ENCODE measurements around the gene ORAI1.

ORAI1 gene

GRCh38 chr12:121579190-121579791 lies 47.0 kb upstream of the ORAI1 start:
- H3K9ac ChIP-seq: peak overlapping the region; percentile 5
- H3K9me3 ChIP-seq (ENCODE audit: control insufficient read depth, low read length): no peaks in the 10 kb centered on the region
- no peaks in the 10 kb centered on the region for H3K27me3 ChIP-seq (ENCODE audit: control insufficient read depth, insufficient read depth, low read length)
- peak overlapping the region; percentile 95 for H3K4me2 ChIP-seq (ENCODE audit: low read length)
- TF ChIP-seq CTCF (IDR thresholded peaks at IDR 0.05): no peak
- peak overlapping the region; percentile 76 for H3K4me3 ChIP-seq (ENCODE audit: low read depth, low read length)
- peak overlapping the region; percentile 56 for H2AFZ ChIP-seq
- H3K36me3 ChIP-seq (ENCODE audit: control insufficient read depth, insufficient read depth, low read length): no peaks in the 10 kb centered on the region
- H3K79me2 ChIP-seq: no peaks in the 10 kb centered on the region
- H3K27ac ChIP-seq: peak overlapping the region; percentile 86
- peaks cover 23% of the 10 kb centered on the region for H3K4me1 ChIP-seq

GRCh38 chr12:121579981-121580868 lies 46.1 kb upstream of the ORAI1 start:
- Histone ChIP-seq H3K36me3 (ENCODE audit: control insufficient read depth, insufficient read depth, low read length) (no peaks in the 10 kb centered on the region), H3K79me2 (no peaks in the 10 kb centered on the region), H3K4me1 (peaks cover 23% of the 10 kb centered on the region), H3K4me2 (ENCODE audit: low read length) (peak overlapping the region; percentile 95), H2AFZ (peak overlapping the region; percentile 56), H3K9me3 (ENCODE audit: control insufficient read depth, low read length) (no peaks in the 10 kb centered on the region), H3K27me3 (ENCODE audit: control insufficient read depth, insufficient read depth, low read length) (no peaks in the 10 kb centered on the region), H3K4me3 (ENCODE audit: low read depth, low read length) (peak overlapping the region; percentile 76), H3K27ac (peak overlapping the region; percentile 86), H3K9ac (peak overlapping the region; percentile 40)
- TF ChIP-seq CTCF (IDR thresholded peaks at IDR 0.05): no peak

- Histone ChIP-seq H3K27me3 (ENCODE audit: control insufficient read depth, insufficient read depth, low read length) (no peaks in the 10 kb centered on the region), H3K4me2 (ENCODE audit: low read length) (peak within 1 kb of the TSS; percentile 95), H3K27ac (peak within 1 kb of the TSS; percentile 86), H3K4me3 (ENCODE audit: low read depth, low read length) (peak within 1 kb of the TSS; percentile 76), H3K9ac (peak within 1 kb of the TSS; percentile 40), H3K9me3 (ENCODE audit: control insufficient read depth, low read length) (no peaks in the 10 kb centered on the region), H2AFZ (peak within 1 kb of the TSS; percentile 56), H3K4me1 (peaks cover 23% of the 10 kb centered on the region), H3K79me2 (no peaks in the 10 kb centered on the region), H3K36me3 (ENCODE audit: control insufficient read depth, insufficient read depth, low read length) (no peaks in the 10 kb centered on the region)
- TF ChIP-seq CTCF (IDR thresholded peaks at IDR 0.05): no peak
These were observed 45.2 kb upstream of the ORAI1 start, which contains the start of gene KDM2B for GRCh38 chr12:121580959-121581685. TSS of gene KDM2B (minus strand) at chr12:121581023. CDS start at chr12:121580911, 112 bp downstream.

GRCh38 chr12:121581686-121582429 lies 44.5 kb upstream of the ORAI1 start:
- no peak overlapping the region for H3K9ac ChIP-seq
- H3K27me3 ChIP-seq (ENCODE audit: control insufficient read depth, insufficient read depth, low read length): no peaks in the 10 kb centered on the region
- peak overlapping the region; percentile 95 for H3K4me2 ChIP-seq (ENCODE audit: low read length)
- H3K27ac ChIP-seq: peak overlapping the region; percentile 86
- no peaks in the 10 kb centered on the region for H3K79me2 ChIP-seq
- peak overlapping the region; percentile 55 for H3K4me3 ChIP-seq (ENCODE audit: low read depth, low read length)
- no peaks in the 10 kb centered on the region for H3K36me3 ChIP-seq (ENCODE audit: control insufficient read depth, insufficient read depth, low read length)
- H2AFZ ChIP-seq: peak overlapping the region; percentile 56
- peaks cover 20% of the 10 kb centered on the region for H3K4me1 ChIP-seq
- TF ChIP-seq CTCF (IDR thresholded peaks at IDR 0.05): no peak
- H3K9me3 ChIP-seq (ENCODE audit: control insufficient read depth, low read length): no peaks in the 10 kb centered on the region

All from parathyroid adenoma (tissue), 2 donors.